Measurements from ENCODE around the gene CTSZ. TPM values are rescaled to one million over a fixed set of nuclear protein-coding genes. Genes with fewer than 3 reads are reported as not detected.
"Not testable (repeated sequence)": the region's sequence is repeated elsewhere in the genome, so short reads cannot be mapped to it uniquely, and the experiment has no call there.

The CTSZ gene
- 338 and 349 TPM in 2 replicates for total RNA-seq (2014; rRNA removed; shearing (Covaris generic); ENCODE audit: low replicate concordance)

DNA sequence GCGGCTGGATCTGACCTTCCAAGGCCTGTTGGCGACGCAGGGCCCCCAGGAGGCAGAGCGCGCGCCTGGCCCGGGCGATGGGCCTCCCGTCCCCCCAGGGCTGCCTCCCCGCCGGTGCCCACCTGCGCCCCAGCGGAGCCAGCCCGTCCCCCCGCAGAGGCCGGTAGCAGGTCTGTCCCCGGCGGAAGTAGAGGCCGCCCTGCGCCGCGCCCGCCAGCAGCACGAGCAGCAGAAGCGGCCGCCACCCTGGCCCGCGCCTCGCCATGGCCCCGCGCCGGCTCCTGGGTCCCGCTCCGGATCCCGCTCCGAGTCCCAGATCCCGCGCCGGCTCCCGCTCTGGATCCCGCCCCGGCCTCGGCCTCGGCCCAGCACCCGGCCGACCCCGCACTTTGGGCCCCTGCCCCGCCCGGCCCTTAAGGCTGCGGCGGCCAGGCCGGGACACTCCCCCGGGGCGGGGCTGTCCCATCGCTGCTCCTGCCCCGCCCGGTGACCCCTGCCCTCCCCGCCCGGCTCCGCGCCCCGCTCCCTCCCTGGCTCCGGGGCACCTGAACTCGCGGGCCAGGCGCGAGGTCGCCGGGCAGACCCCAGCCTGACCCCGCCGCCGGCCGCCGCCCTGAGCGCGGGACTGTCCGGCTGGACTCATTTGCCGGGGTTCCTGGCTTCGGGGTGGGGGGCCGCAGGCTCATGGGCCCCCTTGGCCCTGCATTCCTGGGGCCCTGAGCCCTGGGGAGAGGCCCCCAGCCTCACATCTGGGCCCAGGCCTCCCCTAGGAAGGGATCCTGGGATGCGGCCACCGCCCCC lies at the start of gene CTSZ:
CTSZ (minus strand) TSS at position 391 of the 801 bp plus-strand sequence; CDS start at position 265, 126 bp downstream.
- DNase-seq (ENCODE audit: low read depth) = peak; percentile 56
- in situ Hi-C loops (cut with HindIII; ENCODE audit: low pct_unique_long_range_greater_than_20kb, low sequenced_read_pairs) = no loop called here

- in situ Hi-C loops (cut with HindIII; ENCODE audit: low pct_unique_long_range_greater_than_20kb, low sequenced_read_pairs) = no loop called here
- DNase-seq (ENCODE audit: low read depth) = no peak
These were observed 48.2 kb upstream of the CTSZ start for GRCh38 chr20:59055302-59055701.

DNA sequence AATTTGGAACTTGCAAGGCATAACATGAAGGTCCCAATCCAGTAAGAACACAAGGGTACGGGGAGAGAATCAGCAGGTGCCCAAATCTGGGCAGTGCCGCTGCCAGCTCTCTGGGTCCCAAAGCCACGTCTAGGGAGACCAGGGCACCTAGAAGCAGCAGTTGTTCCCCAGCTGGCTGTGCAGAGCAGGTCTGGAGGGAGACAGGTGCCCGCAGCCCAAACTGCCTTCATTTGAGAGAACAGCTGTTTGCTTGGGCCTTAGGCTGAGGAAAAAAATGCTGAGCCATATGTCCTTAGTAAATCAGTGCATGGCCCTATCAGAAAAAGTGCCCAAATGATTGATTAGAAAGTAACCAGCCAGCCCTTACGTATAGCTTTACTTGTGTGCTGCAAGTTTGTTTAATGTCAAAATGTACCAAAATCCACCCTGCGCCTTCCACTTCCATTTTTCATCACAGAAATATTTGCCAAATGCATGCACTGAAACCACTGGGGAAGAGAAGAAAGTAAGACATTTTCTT lies 44.7 kb upstream of the CTSZ start:
- in situ Hi-C loops (cut with HindIII; ENCODE audit: low pct_unique_long_range_greater_than_20kb, low sequenced_read_pairs) = no loop called here
- no peak for DNase-seq (ENCODE audit: low read depth)

- in situ Hi-C loops (cut with HindIII; ENCODE audit: low pct_unique_long_range_greater_than_20kb, low sequenced_read_pairs) = no loop called here
- no peak for DNase-seq (ENCODE audit: low read depth)
These were observed 43.4 kb upstream of the CTSZ start for GRCh38 chr20:59050437-59050836.

GRCh38 chr20:59048681-59049030 lies 41.6 kb upstream of the CTSZ start:
- in situ Hi-C loops (cut with HindIII; ENCODE audit: low pct_unique_long_range_greater_than_20kb, low sequenced_read_pairs) = no loop called here
- no peak for DNase-seq (ENCODE audit: low read depth)

GRCh38 chr20:59047938-59048680 lies 41.1 kb upstream of the CTSZ start:
- in situ Hi-C loops (cut with HindIII; ENCODE audit: low pct_unique_long_range_greater_than_20kb, low sequenced_read_pairs) = no loop called here
- no peak for DNase-seq (ENCODE audit: low read depth)

DNA sequence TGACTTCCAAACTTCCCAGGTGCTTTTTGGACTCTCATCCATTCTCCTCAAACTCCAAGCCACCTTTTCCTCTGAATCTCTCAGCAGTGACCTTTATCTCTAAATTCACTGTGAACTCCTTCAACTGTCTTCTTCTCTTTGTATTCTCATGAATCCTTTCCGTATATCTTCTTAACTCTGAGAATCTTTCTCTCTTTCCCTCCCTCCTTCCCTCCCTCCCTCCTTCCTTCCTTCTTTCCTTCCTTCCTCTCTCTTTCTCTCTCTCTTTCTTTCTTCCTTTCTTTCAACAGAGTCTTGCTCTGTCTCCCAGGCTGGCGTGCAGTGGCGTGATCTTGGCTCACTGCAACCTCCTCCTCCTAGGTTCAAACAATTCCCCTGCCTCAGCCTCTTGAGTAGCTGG lies 39.8 kb upstream of the CTSZ start:
- no peak for DNase-seq (ENCODE audit: low read depth)
- in situ Hi-C loops (cut with HindIII; ENCODE audit: low pct_unique_long_range_greater_than_20kb, low sequenced_read_pairs) = no loop called here

- in situ Hi-C loops (cut with HindIII; ENCODE audit: low pct_unique_long_range_greater_than_20kb, low sequenced_read_pairs) = no loop called here
- DNase-seq (ENCODE audit: low read depth) = no peak
These were observed 37.7 kb upstream of the CTSZ start for GRCh38 chr20:59044796-59045195.

GRCh38 chr20:59044295-59044694 lies 37.2 kb upstream of the CTSZ start:
- in situ Hi-C loops (cut with HindIII; ENCODE audit: low pct_unique_long_range_greater_than_20kb, low sequenced_read_pairs) = no loop called here
- DNase-seq (ENCODE audit: low read depth) = no peak

GRCh38 chr20:59043698-59044097 lies 36.6 kb upstream of the CTSZ start:
- DNase-seq (ENCODE audit: low read depth) = no peak
- in situ Hi-C loops (cut with HindIII; ENCODE audit: low pct_unique_long_range_greater_than_20kb, low sequenced_read_pairs) = no loop called here

DNA sequence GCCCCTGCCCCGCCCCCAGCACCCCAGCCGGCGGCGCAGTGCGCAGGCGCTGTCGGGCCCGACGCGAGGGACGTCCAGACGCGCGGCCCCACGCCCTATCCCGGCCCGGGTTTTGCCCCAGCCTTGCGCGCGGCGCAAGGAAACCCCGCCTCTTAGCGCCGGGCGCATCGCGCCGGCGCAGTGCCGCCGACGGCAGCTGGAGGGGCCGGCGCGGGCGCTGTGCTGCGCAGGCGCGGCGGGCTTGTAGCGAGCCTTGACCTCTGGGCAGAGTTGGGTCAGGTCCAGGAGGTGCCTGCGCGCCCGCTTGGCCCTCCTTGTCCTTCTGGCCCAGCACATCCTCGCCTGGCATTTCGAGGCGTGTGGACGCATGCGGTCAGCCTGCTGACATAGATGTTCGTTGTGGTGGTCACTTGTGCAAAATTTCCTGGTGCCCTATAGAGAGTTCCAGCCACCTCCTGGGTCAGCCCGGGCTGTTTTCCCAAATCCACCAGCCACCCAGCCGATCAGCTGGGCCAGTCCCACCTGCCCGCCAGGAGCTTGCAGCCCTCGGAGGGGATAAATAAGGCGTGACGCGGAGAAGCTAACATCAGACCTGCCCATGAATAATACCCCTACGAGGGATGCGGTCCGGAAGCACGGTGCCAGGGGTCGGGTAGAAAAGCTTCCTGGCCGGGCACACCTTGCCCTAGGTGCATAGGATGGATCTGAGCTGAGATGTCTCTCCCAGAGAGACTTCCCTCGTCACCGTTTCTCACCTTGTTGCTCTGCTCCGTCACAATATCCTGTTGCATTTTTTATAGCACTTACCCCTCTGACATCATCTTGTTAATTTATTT lies 36.0 kb upstream of the CTSZ start:
- in situ Hi-C loops (cut with HindIII; ENCODE audit: low pct_unique_long_range_greater_than_20kb, low sequenced_read_pairs) = no loop called here
- peak; percentile 94 for DNase-seq (ENCODE audit: low read depth)

DNA sequence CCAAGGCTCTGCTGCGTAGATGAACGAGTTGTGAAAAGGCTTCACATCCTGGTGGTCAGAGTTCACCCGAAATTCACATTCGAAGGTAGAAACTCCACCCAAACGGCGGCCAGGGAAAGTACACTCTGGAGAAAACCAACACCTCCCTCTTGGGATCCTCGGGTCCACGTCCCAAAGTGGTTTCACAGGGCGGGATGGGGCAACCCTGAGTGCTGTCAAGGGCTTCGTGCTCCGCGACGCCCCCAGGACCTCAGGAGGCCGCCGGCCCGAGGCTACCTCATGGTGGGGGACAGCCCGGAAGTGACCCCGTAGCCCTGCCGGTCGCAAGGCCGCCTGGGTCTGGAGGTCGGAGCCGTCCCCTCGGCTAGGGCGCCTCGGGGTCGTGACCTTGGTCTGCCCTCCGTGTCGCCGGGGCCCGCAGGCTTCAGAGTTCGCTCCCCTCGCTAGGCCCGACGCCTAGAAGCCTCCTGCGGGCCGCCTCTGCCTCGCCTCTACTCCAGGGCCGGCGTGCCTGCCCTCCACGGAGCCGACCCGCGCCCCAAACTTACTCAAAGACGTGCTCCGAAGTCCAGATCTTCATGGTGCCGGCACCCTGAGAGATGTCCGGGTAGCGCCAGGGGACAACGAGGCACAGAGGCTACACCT lies 35.2 kb upstream of the CTSZ start, which contains the start of gene PRELID3B:
PRELID3B (minus strand) TSS at position 636 of the 645 bp plus-strand sequence; CDS start at position 580, 56 bp downstream.
- no peak for DNase-seq (ENCODE audit: low read depth)
- in situ Hi-C loops (cut with HindIII; ENCODE audit: low pct_unique_long_range_greater_than_20kb, low sequenced_read_pairs) = no loop called here

DNA sequence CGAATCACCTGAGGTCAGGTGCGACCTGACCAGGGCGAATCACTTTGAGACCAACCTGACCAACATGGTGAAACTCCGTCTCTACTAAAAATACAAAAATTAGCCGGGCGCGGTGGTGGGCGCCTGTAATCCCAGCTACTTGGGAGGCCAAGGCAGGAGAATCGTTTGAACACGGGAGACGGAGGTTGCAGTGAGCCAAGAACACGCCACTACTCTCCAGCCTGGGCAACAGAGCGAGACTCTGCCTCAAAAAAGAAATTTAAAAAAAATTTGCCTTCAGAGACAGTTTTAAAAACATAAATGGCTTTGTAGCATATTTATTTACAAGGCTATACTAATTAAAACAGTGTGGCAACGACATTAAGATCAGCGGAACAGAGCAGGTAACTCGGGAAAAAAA lies 34.4 kb upstream of the CTSZ start:
- in situ Hi-C loops (cut with HindIII; ENCODE audit: low pct_unique_long_range_greater_than_20kb, low sequenced_read_pairs); DNase-seq (ENCODE audit: low read depth): not testable (repeated sequence)

GRCh38 chr20:59040667-59041066 lies 33.6 kb upstream of the CTSZ start:
- in situ Hi-C loops (cut with HindIII; ENCODE audit: low pct_unique_long_range_greater_than_20kb, low sequenced_read_pairs) = no loop called here
- DNase-seq (ENCODE audit: low read depth) = no peak

- no peak for DNase-seq (ENCODE audit: low read depth)
- in situ Hi-C loops (cut with HindIII; ENCODE audit: low pct_unique_long_range_greater_than_20kb, low sequenced_read_pairs) = no loop called here
These were observed 32.2 kb upstream of the CTSZ start for GRCh38 chr20:59039233-59039632.

DNA sequence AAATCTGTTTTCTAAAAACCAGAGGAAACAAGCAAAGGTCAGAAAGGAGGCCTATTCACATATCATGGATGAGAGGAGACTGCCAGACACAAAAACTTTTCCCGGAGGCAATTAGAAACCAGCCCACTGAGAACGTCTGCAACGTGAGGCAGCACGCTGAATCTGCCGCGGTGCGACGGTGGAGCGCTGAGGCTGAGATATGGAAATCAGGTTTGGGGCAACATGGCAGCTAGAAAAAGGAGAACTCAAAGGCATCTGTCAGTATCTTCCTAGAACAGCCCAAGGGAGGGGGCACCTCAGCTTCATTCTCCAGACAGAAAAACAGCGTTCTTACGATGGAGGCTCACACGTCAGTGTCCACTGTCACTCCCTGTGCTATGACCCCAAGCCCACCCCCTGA lies 30.3 kb upstream of the CTSZ start:
- no peak for DNase-seq (ENCODE audit: low read depth)
- in situ Hi-C loops (cut with HindIII; ENCODE audit: low pct_unique_long_range_greater_than_20kb, low sequenced_read_pairs) = no loop called here

GRCh38 chr20:59035381-59035780 lies 28.3 kb upstream of the CTSZ start:
- in situ Hi-C loops (cut with HindIII; ENCODE audit: low pct_unique_long_range_greater_than_20kb, low sequenced_read_pairs) = no loop called here
- DNase-seq (ENCODE audit: low read depth) = no peak

- in situ Hi-C loops (cut with HindIII; ENCODE audit: low pct_unique_long_range_greater_than_20kb, low sequenced_read_pairs) = no loop called here
- no peak for DNase-seq (ENCODE audit: low read depth)
These were observed 26.6 kb upstream of the CTSZ start for GRCh38 chr20:59033616-59034165.
